Astrocyte of the cerebellum (primary cell): Measurements from ENCODE around the gene ASTN2.

Experiments used
- DNase-seq: peaks from one replicate; pipeline ENCODE4 v3.0.0-alpha.2; 2011; ENCODE audit warnings: low read depth
- H3K4me3 ChIP-seq: 2 replicates; pipeline ENCODE4 v1.5.1; 2011; ENCODE audit warnings: mild to moderate bottlenecking, low read depth, low read length, moderate library complexity
- in situ Hi-C: cut with HindIII; loops from 2 replicates; pipeline ENCODE4 v1.10.0; 2017; ENCODE audit warnings: low sequenced_read_pairs
- TF ChIP-seq, protein P1 (sequence below): IDR thresholded peaks from 2 replicates; pipeline ENCODE4 v1.5.1; 2012; ENCODE audit warnings: low read length, low read depth, moderate library complexity, mild to moderate bottlenecking; ENCODE audit errors: missing control alignments

ASTN2 gene

DNA sequence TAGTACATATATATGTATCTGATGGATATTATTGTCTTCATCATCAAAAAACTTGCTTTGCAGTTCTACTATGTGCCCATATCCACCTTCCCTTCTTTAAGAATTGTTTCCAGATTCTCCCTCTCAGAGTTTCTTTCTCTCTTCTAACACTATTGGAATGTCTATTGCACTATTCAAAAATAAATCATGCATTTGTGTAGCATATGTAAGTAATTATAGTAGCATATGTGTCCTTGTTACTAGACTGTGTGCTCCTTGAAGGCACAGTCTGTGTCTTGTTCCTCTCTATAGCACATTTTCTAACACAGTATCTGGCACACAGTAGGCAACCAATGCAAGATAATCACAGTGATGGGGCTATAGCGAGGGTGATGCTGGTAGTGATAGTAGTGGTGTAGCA, 771.2 kb downstream of the ASTN2 start:
- in situ Hi-C loops: loop anchor here (5.0 kb wide), 1 partner anchor 36 kb away; no protein-coding TSS in a partner anchor
- H3K4me3 ChIP-seq: no peak overlapping the region
- no peak for DNase-seq
- TF ChIP-seq, protein P1, sequence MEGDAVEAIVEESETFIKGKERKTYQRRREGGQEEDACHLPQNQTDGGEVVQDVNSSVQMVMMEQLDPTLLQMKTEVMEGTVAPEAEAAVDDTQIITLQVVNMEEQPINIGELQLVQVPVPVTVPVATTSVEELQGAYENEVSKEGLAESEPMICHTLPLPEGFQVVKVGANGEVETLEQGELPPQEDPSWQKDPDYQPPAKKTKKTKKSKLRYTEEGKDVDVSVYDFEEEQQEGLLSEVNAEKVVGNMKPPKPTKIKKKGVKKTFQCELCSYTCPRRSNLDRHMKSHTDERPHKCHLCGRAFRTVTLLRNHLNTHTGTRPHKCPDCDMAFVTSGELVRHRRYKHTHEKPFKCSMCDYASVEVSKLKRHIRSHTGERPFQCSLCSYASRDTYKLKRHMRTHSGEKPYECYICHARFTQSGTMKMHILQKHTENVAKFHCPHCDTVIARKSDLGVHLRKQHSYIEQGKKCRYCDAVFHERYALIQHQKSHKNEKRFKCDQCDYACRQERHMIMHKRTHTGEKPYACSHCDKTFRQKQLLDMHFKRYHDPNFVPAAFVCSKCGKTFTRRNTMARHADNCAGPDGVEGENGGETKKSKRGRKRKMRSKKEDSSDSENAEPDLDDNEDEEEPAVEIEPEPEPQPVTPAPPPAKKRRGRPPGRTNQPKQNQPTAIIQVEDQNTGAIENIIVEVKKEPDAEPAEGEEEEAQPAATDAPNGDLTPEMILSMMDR: no peak

DNA sequence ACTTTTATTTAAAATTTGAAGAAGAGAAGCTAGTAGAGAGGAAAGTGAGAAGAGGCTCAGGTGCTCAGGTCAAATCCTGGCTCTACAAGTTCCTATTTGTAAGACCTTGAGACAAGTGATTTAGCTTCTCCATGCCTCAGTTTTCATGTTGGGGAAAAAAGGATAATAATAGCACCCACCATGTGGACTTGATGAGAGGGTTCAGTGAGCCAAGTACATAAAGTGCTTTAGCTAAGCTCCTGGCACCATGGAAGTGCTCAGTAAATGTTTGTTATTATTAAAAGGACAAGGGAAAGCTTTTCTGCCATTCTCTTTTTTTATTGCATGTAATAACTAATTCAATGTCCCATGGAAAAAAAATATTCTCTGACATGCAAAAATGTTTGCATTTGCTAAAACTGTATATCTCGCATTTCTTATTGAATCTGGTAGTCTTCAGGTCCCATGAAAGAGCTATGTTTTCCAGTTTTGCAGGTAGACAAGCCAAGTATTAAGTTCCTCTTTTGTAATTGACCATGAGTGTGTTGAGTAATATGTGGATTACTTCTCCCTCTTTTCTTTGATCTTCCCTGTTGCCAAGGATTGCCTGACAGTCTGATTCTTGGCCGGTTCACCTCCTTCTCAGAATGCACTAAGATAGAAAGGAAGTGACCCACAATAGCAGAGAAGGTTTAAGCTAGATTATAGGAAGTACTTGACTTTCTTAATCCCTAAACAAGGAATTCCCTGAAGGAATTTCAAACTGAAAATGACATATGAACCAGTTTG, 773.4 kb downstream of the ASTN2 start:
- no peak for DNase-seq
- H3K4me3 ChIP-seq: no peak overlapping the region
- in situ Hi-C loops: loop anchor here (5.0 kb wide), 1 partner anchor 34 kb away; no protein-coding TSS in a partner anchor
- TF ChIP-seq, protein P1: no peak

DNA sequence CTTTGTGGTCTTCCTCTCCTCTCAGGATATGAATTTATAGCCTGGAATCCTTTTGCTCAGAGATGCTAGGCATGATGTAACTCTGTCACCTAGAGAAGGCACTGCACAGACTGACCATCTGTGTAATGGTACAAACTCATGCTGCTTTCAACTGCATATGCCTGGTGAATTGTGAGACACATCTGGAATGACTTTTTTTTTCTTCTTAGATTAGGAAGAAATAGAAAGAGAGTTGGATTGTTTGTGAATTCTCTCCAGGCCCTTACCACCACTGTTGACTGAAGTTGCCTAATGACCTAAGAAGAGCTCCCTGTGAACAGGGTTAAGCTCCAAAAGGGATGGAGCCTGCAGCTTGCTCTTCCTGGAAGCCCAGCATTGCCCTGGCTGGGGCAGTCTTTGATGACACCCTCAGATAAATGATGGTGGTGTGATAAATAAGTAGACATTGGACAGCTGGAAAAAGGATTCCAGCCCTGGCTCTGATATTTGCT, 775.6 kb downstream of the ASTN2 start:
- DNase-seq: no peak
- TF ChIP-seq, protein P1: no peak
- no peak overlapping the region for H3K4me3 ChIP-seq
- in situ Hi-C loops: no loop called here

DNA sequence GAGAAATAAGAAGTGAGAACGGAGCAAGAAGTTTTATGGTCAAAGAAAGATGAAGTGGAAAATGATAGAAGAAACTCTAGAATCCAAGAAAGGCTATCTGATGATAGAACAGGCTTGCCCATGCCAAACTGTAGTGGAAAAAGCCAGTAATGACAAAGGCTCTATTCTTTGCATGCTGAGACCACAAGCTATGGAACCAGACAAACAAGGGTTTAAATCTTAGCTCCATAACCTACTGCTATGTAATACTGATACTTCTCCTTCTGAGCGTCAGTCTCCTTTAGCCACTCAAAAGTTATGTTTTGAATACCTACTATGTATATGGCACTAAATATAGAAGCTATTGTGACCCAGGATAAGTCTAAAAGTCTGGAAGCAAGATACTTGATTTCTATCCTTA, 778.9 kb downstream of the ASTN2 start:
- in situ Hi-C loops: no loop called here

DNA sequence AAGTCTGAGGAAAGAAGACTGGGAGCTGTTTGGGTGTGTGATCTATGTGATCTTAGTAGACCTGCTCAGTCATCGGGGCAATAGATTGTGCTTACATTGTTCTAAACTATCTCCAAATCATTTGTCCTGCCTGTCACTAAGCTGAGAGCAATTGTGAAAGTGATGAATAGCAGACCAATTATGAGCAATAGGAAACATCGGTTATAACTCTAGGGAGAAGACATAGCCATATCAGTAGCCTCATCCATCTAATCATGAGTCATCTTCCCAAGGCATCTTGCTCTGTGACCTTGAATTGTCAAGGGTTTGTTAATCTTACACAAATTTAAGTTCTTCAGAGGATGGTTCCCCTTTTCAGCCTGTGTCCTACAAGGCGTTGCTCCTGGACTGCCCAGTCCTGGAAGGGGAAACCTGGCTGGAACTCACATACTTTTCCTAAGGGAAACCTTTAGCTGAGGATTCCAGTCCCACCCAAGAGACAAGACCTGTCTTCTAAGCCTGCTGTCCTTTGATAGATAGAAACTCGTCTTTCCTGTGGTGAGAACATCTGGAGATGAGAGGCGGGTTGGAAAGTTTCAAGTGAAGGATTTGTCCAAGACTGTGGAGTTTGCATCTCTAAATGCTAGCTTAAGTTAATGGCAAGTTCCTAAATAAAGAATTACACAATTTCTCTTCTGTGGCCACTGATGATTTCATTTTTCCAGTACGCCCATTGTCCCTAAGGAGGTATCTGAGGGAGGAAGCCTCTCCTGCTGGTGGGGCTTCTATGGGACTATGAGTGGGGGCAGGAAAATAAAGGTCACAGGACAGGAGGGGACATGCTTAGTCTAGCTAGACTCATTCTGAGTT, 781.6 kb downstream of the ASTN2 start:
- no peak for DNase-seq
- TF ChIP-seq, protein P1: no peak
- in situ Hi-C loops: no loop called here
- H3K4me3 ChIP-seq: no peak overlapping the region

More for the DNA sequence above, 778.9 kb downstream of the ASTN2 start:
- no peak overlapping the region for H3K4me3 ChIP-seq
- DNase-seq: no peak
- TF ChIP-seq, protein P1: no peak

DNA sequence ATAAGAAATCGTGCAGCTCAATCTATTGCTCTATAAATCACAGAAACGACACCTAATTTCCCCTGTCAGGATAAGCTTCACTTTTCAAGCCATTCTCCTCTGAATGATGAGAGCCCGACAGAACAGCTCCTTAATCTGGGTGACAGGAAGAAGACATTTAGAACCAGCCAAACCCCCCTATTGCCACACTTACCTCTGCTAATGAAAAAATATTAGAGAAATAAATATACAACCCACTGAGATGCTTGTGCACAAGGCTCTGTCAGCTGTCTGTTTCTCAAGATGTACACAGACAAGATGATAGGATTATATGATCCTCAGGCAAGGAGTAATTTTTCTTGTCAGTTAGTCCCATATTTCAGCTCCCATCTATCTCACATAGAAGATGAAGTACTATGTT, 785.2 kb downstream of the ASTN2 start:
- in situ Hi-C loops: no loop called here

More for the DNA sequence above, 785.2 kb downstream of the ASTN2 start:
- no peak for DNase-seq
- TF ChIP-seq, protein P1: no peak
- H3K4me3 ChIP-seq: no peak overlapping the region
